Keratinocyte (primary cell): ENCODE measurements around the gene ABHD5. TPM values are rescaled to one million over a fixed set of nuclear protein-coding genes. Genes with fewer than 3 reads are reported as not detected.

Experiments
- DNase-seq: peaks from one replicate; pipeline ENCODE4 v3.0.0-alpha.2; 2011; ENCODE audit warnings: low read depth, missing footprints, low spot score
- FAIRE-seq: peaks from 2 replicates; lab custom pipeline; 2011; peaks lifted over from hg19 to GRCh38; lab: Jason Lieb, UNC
- H2AFZ ChIP-seq: 2 replicates; pipeline ENCODE4 v1.6.0; 2012; ENCODE audit warnings: low read length, control low read depth, inconsistent platforms; ENCODE audit not compliant: control insufficient read depth
- H3K27ac ChIP-seq: 2 replicates; pipeline ENCODE4 v1.5.1; 2011; ENCODE audit warnings: low read length; ENCODE audit not compliant: control insufficient read depth, insufficient read depth
- H3K27me3 ChIP-seq: 3 replicates; pipeline ENCODE4 v1.6.0; 2011; ENCODE audit warnings: low read length; ENCODE audit not compliant: control insufficient read depth, insufficient read depth; ENCODE audit errors: extremely low read depth
- H3K36me3 ChIP-seq, 2 experiments: 2 replicates in 1 of 2; 3 replicates in 1 of 2; pipeline ENCODE4 v1.5.1; 2011; ENCODE audit warnings: low read length in 2 of 2, mild to moderate bottlenecking in 1 of 2; ENCODE audit not compliant: control insufficient read depth in 2 of 2, insufficient read depth in 2 of 2; ENCODE audit errors: extremely low read depth in 1 of 2
- H3K4me1 ChIP-seq: 3 replicates; pipeline ENCODE4 v1.5.1; 2011; ENCODE audit warnings: low read length; ENCODE audit not compliant: control insufficient read depth, insufficient read depth; ENCODE audit errors: extremely low read depth
- H3K4me2 ChIP-seq: 3 replicates; pipeline ENCODE4 v1.6.0; 2011; ENCODE audit warnings: low read depth, low read length; ENCODE audit not compliant: control insufficient read depth, insufficient read depth; ENCODE audit errors: extremely low read depth
- H3K4me3 ChIP-seq, 3 experiments: fragments of 200-600 bp in 1 of 3; sonication (generic) in 1 of 3; 2 replicates in 2 of 3; 3 replicates in 1 of 3; pipeline ENCODE4 v1.5.1; 2011 to 2016; ENCODE audit warnings: low read length in 3 of 3, mild to moderate bottlenecking in 3 of 3, control low read depth in 2 of 3, inconsistent platforms in 1 of 3, low read depth in 1 of 3, mixed read lengths in 1 of 3, mixed run types in 1 of 3, moderate library complexity in 1 of 3; ENCODE audit not compliant: control insufficient read depth in 2 of 3, insufficient read depth in 2 of 3; ENCODE audit errors: extremely low read depth in 1 of 3
- H3K79me2 ChIP-seq: 2 replicates; pipeline ENCODE4 v1.6.0; 2012; ENCODE audit warnings: low read length; ENCODE audit not compliant: control insufficient read depth, insufficient read depth
- H3K9ac ChIP-seq: 3 replicates; pipeline ENCODE4 v1.6.0; 2011; ENCODE audit warnings: low read length; ENCODE audit not compliant: control insufficient read depth, insufficient read depth; ENCODE audit errors: extremely low read depth
- H3K9me1 ChIP-seq: 3 replicates; pipeline ENCODE4 v1.6.0; 2011; ENCODE audit warnings: low read length; ENCODE audit not compliant: control insufficient read depth, insufficient read depth; ENCODE audit errors: extremely low read depth
- H3K9me3 ChIP-seq: 2 replicates; pipeline ENCODE4 v1.5.1; 2012; ENCODE audit warnings: low read depth, low read length; ENCODE audit not compliant: control insufficient read depth
- H4K20me1 ChIP-seq: 3 replicates; pipeline ENCODE4 v1.6.0; 2011; ENCODE audit warnings: low read length; ENCODE audit not compliant: control insufficient read depth, insufficient read depth; ENCODE audit errors: extremely low read depth
- EZH2 ChIP-seq: IDR thresholded peaks from one replicate; pipeline ENCODE4 v1.6.1; 2012; ENCODE audit warnings: inconsistent platforms, mild to moderate bottlenecking, low read length, moderate library complexity
- dilution Hi-C: fragments of 300-500 bp; cut with MboI; formaldehyde crosslinking; loops from one replicate; pipeline ENCODE4 v1.7.0; 2020; ENCODE audit warnings: low sequenced_read_pairs; ENCODE audit not compliant: extremely low pct_ligation_motif_present
- polyA plus RNA-seq, 5 experiments: library from polyadenylated mRNA; depleted of rRNA in 3 of 5; stranded (reverse) in 3 of 5; stranded (forward) in 1 of 5; unstranded in 1 of 5; fragments of >200 nt; gene quantifications; 1 replicate in 1 of 5; 2 replicates in 3 of 5; 3 replicates in 1 of 5; pipeline versions ENCODE4 v1.2.1 to v1.2.3, GENCODE V29; 2011 to 2012; ENCODE audit warnings: missing spikeins in 2 of 5, low read depth in 1 of 5, low replicate concordance in 1 of 5
- TF ChIP-seq, protein P1 (sequence below), 3 experiments: IDR thresholded peaks in 1 of 3; conservative IDR thresholded peaks in 1 of 3; optimal IDR thresholded peaks in 1 of 3; 2 replicates in 2 of 3; 3 replicates in 1 of 3; pipeline versions ENCODE3 to v1.5.1; 2011; ENCODE audit warnings: low read length in 3 of 3, mild to moderate bottlenecking in 3 of 3, moderate library complexity in 2 of 3, control low read depth in 1 of 3, inconsistent platforms in 1 of 3; ENCODE audit not compliant: insufficient read depth in 2 of 3; ENCODE audit errors: extremely low read depth in 1 of 3

Gene ABHD5
- polyA plus RNA-seq, 1 donor (not counting 4 experiments of a cell fraction or from before 2014, with no cell fraction given): 26.8 TPM

DNA sequence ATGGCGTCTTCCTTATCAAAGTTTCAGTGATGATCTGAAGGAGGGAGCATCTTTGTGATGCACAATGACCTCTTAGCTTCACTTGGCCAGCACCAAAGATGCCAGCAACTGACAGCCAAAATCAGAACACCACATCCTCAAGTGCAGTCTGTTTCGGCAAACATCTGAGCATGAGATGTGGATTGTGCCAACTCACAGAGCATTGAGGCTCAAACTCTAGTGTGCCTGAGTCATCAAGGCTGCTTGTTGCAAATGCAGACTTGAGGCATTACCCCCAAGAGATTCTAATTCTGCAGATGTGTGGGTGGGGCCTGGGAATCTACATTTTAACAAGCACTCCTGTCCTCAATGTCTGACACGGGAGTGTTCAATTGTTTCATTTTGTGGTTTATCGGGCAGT lies 35.8 kb downstream of the ABHD5 start:
- Histone ChIP-seq H3K9me3 (no peaks in the 10 kb centered on the region), H3K9me1 (no peaks in the 10 kb centered on the region), H3K27me3 (no peaks in the 10 kb centered on the region), H3K79me2 (no peaks in the 10 kb centered on the region), H3K36me3 (no peaks in the 10 kb centered on the region), H3K27ac (no peak overlapping the region), H3K4me3 (no peak overlapping the region), H3K4me1 (no peaks in the 10 kb centered on the region), H3K4me2 (no peak overlapping the region), H4K20me1 (no peaks in the 10 kb centered on the region), H3K9ac (no peak overlapping the region), H2AFZ (no peak overlapping the region)
- DNase-seq (no peak), FAIRE-seq (no peak)
- TF ChIP-seq, protein P1, sequence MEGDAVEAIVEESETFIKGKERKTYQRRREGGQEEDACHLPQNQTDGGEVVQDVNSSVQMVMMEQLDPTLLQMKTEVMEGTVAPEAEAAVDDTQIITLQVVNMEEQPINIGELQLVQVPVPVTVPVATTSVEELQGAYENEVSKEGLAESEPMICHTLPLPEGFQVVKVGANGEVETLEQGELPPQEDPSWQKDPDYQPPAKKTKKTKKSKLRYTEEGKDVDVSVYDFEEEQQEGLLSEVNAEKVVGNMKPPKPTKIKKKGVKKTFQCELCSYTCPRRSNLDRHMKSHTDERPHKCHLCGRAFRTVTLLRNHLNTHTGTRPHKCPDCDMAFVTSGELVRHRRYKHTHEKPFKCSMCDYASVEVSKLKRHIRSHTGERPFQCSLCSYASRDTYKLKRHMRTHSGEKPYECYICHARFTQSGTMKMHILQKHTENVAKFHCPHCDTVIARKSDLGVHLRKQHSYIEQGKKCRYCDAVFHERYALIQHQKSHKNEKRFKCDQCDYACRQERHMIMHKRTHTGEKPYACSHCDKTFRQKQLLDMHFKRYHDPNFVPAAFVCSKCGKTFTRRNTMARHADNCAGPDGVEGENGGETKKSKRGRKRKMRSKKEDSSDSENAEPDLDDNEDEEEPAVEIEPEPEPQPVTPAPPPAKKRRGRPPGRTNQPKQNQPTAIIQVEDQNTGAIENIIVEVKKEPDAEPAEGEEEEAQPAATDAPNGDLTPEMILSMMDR (optimal IDR thresholded peaks at IDR 0.05 in 1 of 3, IDR thresholded peaks at IDR 0.05 in 1 of 3, conservative IDR thresholded peaks at IDR 0.05 in 1 of 3; ENCODE audit: extremely low read depth in 1 of 3, insufficient read depth in 2 of 3, low read length in 3 of 3): no peak
- no peak for TF ChIP-seq EZH2
- dilution Hi-C loops: no loop called here

DNA sequence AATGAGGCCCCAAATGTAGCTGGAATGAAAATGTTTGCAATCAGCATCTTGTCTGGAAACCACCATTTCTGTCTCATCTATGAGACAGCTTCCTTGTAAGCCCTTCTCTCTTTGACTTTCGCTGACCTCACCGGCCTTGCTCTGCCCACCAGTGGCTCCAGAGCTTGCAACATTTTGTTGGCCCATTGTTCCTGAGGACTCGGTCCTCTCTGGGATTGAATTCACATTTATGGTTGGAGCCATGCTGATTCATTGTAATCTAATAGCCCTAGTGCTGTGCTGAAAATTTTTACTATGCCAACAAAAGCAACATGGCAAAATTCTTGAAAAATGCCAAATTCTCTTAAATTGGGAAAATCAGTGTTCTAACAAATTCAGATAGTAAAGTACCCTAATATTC lies 37.2 kb downstream of the ABHD5 start:
- no peak overlapping the region for H3K27ac ChIP-seq
- no peak overlapping the region for H3K4me2 ChIP-seq
- no peaks in the 10 kb centered on the region for H3K9me3 ChIP-seq
- no peaks in the 10 kb centered on the region for H3K36me3 ChIP-seq
- FAIRE-seq: no peak
- no peak overlapping the region for H3K4me3 ChIP-seq
- no peaks in the 10 kb centered on the region for H3K9me1 ChIP-seq
- DNase-seq: no peak
- no peaks in the 10 kb centered on the region for H4K20me1 ChIP-seq
- H2AFZ ChIP-seq: no peak overlapping the region
- H3K9ac ChIP-seq: no peak overlapping the region
- TF ChIP-seq, protein P1 (optimal IDR thresholded peaks at IDR 0.05 in 1 of 3, IDR thresholded peaks at IDR 0.05 in 1 of 3, conservative IDR thresholded peaks at IDR 0.05 in 1 of 3; ENCODE audit: extremely low read depth in 1 of 3, insufficient read depth in 2 of 3, low read length in 3 of 3): no peak
- no peak for TF ChIP-seq EZH2
- peaks cover 2% of the 10 kb centered on the region for H3K4me1 ChIP-seq
- dilution Hi-C loops: no loop called here
- no peaks in the 10 kb centered on the region for H3K79me2 ChIP-seq
- H3K27me3 ChIP-seq: no peaks in the 10 kb centered on the region
